DMS53 (cell line): ENCODE results near the gene PPT2.
"Not testable (repeated sequence)": the region's sequence is repeated elsewhere in the genome, so short reads cannot be mapped to it uniquely, and the experiment has no call there.

Source experiments
- DNase-seq: peaks from one replicate; lab custom pipeline; 2025; lab: John Stamatoyannopoulos, UW

Gene PPT2

DNA sequence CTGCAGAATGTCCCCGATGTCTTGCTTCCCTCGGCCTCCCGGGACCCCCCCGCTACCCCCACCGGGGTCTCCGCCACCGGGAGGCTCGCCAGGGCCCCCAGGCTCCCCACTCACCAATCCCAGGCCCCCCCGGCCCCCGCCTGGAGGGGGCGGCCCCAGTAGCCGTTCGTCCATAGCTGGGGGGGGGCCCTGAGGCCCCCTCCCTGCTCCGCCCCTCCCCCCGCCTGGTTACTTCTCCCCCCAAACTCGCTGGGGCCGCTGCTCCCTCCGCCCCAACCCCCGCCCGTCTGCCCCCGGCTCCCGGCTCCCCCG, 35.8 kb downstream of the PPT2 start:
- DNase-seq = no peak

DNA sequence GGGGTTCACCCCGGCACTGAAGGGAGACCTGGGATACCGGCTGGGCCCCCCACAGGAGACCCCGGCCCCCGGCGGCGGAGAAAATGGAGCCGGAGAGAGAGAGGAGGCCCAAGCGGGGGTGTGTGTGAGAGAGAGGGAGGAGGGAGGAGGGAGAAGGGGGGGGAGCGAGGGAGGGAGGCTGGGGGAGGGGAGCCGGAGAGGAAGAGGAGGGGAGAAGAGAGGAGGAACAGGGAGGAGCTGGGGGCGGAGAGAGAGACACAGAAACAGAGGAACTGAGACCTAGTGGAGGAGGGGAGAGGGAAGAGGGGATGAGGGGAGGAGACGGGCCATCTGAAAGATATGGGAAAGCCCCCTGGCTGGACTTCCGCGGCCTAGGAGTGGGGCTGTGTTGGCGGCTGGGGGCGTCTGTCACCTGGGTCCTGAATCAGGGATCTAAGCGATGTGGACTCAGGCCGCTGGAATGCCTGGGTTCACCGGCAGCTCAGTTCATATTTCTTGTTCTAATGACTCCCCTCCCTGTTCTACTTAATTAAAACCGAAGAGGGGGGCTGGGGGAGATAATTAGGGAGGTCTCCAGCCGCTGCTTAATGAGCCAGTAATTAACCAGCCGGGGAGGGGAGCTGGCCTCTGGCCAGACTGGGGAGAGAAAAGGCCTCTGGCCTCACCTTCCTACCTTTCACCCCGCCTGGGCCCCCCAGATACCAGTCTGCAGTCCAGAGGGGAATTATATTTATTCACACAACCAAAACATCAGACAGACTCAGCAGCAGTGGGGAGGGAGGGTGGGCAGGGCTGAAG, 36.3 kb downstream of the PPT2 start, which contains the start of gene PBX2:
Gene PBX2 (minus strand): TSS at position 149 of the 798 bp plus-strand sequence. CDS start 287 bp downstream, outside the sequence.
- DNase-seq = peak; percentile 81

DNA sequence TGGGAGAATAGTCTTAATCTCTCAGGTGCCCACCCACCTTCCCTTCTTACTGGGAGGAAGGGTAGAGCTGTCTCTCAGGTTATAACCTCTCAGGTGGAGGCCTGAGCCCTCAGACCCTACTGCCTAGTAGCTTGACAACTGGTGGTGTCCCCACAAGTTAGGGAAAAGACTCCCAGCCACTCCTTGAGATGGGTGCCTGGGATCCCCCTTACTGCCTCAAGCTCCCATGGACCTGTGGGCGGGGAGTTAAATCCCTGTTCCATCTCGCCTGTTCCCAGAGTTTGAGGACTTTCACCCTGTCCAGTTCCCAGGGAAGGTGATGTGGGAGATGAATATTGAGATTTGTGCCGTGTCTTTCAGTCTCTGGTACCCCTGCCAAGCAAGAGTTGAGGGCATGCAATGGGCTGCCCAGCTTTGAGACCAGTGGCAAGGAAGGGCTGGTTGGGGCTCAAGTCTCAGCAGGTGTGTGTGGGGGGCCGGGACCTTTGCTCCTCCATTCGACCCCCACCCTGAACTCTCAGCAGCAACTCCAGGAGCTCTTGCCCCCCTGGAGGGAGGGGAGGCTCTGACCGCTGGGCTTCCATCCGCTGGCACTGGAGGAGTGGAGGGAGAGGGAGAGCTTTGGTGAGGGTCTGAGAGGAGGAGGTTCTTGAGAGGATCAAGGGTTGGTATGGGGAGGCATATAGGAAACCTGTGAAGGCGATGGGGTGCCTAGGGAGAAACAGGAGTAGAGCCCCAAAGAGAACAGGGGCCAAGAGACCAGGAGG, 37.2 kb downstream of the PPT2 start:
- DNase-seq = no peak

DNA sequence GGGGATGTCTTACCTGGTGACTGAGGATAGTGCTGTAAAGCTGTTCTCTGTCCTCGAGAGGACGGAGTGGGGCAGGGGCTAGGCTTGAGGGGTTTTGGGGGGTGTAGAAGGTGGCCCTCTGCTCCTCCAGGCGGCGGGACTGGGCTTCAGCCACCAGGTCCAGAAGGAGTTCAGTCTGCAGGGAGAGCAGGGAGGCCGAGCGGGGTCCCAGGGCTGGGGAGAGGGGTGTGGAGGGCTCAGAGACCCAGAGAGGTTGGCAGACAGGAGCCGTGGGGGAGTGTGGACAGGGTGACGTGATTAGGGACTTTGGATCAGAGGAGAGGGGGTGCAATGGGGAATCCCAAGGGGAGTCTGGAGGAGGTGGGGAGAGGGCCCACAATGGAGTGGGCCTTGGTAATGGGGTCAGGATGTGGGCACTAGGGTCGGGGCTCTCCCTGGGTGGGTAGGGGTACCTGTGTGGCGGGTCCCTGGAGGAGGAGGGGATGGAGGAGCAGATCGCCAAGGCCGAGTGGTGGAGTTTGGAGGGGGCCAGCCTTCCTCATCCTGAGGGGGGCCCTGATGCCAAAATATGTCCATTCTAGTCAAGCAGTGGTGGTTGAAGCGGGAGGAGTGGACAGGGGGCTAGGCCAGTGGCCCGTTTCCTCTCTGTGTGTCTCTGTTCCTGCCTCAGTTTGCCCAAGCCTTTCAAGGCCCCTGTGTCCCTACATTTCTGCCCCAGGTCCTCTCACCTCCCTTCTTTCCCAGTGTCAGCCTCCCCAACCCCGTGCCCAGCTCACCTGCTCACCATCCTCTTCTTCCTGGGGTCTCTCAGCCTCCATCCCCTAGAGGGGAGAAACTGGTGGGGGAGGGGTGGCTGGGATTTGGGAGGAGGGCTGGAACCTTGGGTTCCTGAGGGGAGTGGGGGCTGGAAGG, 38.0 kb downstream of the PPT2 start:
- no peak for DNase-seq

DNA sequence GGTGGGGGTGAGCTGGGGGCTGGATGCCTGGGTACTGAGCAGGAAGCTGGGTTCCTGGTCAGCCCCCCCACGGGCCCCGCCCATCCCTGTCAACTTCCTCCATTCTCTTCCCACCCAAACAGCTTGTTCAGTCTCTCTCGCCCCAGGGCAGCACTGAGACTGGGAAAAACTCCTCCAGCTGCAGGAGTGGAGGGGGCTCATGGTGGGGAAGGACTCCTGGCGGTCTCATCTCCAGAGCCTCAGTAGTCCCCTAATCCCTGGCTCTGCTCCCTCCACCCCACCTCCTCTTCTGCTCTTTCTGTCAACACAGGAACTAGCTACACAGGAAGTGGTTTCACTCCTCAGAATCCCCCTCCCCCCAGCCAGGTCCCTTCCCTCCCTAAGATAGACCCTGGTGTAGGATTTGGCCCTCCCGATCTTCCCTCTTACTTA, 38.7 kb downstream of the PPT2 start, which contains the start of gene GPSM3:
Gene GPSM3 (minus strand): TSS at position 36 of the 432 bp plus-strand sequence. CDS start 130 bp downstream, outside the sequence.
- peak; percentile 35 for DNase-seq

DNA sequence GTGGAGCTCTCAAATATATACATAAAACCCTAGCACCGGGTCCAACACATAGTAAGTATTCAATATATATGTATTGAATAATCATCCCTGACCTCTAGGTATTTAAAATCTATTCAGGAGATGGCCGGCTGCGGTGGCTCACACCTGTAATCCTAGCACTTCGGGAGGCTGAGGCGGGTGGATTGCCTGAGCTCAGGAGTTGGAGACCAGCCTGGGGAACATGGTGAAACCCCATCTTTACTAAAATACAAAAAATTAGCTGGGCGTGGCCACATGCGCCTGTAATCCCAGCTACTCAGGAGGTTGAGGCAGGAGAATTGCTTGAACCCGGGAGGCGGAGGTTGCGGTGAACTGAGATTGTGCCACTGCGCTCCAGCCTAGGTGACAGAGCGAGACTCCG, 39.2 kb downstream of the PPT2 start:
- DNase-seq = not testable (repeated sequence)

DNA sequence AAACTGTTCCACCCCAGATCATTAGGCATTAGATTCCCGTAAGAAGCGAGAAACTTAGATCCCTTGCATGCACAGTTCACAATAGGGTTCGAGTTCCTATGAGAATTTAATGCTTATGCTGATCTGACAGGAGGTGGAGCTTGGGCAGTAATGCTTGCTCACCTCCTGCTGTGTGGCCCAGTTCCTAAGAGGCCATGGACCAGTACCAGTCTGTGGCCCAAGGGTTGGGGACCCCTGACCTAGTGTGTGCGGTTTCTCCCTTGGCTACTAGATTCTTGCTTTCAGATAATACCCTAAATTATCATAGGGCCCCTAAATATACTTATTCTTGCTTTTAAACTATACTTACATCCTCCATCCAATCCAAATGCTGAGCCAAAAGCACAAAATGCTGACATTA, 40.4 kb downstream of the PPT2 start:
- DNase-seq = no peak

DNA sequence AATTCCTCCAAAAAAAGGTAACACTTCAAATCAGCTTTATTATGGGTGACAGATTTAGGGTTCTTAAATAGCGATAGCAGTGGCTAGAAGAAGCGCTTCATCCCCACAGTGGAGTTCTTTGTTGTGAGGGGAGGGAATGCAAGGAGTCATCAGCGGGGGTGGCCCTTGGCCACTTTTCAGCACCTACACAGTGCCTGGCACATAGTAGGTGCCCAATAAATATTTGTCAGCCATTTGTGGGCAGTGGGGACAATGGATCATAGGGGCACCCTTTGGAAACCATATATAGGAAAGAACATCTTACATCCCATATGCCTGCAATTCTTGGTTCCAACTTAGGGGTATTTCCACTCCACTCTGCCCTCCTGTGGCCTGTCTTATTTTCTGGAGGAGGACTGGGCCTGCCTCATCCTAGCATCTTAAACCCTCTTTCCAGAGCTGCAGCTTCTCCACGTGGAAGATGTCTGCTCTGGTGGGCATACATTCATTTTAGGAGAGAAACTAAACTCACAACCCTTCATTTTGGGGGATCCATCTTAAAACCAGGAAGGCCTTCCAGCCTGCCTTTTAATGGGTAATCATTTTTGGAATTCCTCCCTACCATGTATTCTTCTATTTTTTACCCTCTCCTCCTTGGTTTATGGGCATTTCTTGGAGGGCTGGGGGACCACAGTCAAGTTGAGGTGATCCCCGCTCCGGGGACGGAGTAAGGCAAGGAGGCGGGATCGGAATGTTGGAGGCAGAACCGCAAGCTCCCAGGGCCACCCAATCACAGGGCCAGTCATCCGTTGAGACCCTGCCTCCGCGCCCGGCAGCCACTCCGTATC, 41.1 kb downstream of the PPT2 start:
- DNase-seq = peak; percentile 61

DNA sequence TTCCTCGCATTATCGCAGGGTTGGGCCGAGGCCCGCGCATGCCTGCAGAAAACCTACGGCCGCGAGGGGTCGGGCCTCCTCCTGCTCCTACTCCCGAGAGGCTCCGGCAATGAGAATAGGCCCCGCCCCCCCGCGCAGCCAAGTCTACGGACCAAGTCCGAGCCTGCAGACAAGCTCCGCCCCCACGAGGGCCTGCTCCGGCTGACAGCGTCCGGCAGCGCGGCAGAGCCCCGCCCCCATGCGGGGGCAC, 41.6 kb downstream of the PPT2 start:
- peak; percentile 100 for DNase-seq

DNA sequence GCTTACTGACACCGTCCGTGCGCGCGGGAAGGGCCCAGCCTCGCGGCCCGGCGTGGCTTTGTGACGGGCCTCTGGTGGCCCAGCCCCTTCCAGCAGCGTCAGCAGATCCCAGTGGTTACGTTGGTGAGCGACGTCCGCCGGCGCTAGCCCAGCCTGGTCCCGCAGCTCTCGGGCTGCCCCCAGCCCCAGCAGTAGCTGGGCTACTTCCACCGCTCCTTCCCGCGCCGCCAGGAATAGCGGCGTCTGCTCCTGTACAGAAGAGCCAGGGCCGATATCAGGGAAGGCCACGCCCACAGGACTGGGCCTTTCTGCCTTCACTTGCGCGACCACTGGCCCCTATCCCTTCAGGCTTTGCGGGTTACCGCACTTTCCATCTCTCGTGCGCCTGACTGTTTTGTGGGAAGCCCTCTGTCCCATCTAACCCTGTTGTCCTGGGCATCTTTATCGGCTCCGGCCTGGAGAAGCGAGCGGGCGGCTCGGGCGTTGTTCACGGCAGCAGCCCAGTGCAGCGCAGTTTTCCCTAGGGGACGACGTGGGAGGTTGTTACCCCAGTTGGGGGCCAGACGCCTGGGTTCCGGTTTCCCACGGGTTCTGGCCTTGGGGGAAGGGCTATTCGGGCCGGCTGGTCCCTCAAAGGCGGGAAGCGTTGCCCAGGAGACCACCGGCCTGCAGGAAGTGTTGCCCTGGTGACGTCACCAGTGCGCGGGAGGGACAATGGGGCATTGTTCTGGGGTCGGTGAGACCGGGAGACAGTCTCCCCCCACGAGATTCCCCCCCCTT, 42.2 kb downstream of the PPT2 start:
- peak; percentile 91 for DNase-seq

DNA sequence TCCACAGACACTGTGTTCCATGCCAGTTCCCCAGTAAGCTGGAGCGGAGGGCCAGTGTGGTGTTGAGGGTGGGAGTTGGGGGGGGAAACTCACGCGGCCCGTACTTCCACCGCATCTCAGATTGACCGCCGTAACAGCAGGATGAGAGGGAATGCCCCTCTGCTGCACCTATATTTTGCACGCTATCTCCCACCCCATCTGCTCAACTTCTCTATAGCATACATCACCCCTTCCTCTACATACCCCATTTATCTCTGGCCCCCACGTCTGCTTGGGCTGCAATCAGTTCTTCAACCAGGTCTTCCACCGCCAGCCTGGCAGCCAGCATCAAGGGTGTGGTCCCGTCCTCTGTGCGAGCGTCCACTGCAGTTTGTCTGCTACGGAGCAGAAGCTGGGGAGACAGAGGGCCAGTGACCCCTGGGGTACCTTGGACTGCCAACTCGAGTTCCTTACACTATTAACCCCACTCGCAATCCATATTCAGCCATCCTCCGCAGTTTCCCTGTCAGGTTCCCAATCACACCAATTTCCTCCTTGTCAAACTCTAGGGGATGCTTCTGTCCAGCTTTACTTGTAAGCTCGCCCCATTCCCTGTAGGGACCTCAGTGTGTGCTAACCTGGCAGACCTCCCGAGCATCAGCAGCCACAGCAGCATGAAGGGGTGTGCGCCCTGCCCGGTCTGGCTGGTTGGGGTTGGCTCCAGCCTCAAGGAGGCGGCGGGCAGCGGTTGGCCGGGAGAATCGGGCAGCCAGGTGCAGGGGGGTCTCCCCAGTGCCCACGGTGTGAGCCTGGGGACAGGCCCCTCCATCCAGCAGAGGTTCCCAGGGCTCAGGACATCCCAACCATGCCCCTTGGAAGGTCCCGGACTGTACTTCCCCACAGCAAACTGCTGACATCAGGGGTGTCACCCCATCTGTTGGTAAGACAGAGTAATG, 43.0 kb downstream of the PPT2 start:
- DNase-seq = peak; percentile 66

DNA sequence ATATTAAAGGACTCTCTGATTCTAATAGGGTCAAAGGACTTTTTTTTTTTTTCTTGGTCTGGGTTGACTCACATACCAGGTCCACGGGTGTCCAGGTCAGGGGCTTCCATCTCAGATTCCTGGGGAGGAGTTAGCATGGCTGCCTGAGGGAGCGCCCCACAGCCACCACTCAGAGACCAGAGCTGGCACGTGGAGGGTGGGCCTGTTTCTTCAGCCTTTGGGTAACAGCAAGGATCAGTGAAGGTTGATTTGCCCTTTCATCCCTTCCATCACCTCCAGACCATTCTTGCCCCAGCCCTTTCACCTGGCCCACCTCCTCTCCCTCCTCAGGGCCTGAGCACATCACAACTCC, 44.4 kb downstream of the PPT2 start:
- DNase-seq = no peak

DNA sequence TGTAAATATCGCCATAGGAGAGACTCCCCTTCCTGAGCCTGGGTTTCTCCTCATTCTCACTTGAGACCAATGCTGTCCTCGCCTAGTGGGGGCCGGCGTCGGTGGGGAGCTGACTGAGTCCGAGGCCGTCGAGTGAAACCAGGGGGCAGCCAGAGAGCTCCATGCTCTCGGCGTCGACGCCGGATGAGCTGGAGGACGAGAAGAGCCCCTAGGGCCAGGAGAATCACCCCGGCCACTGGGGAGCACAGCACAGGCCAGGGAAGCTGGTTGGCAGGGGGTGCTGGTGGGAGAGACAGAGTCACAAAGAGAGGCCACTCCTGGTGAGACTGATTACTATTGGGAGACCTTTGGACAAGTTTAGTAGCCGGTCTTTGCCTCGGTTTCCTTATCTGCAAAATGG, 44.9 kb downstream of the PPT2 start:
- DNase-seq = no peak

DNA sequence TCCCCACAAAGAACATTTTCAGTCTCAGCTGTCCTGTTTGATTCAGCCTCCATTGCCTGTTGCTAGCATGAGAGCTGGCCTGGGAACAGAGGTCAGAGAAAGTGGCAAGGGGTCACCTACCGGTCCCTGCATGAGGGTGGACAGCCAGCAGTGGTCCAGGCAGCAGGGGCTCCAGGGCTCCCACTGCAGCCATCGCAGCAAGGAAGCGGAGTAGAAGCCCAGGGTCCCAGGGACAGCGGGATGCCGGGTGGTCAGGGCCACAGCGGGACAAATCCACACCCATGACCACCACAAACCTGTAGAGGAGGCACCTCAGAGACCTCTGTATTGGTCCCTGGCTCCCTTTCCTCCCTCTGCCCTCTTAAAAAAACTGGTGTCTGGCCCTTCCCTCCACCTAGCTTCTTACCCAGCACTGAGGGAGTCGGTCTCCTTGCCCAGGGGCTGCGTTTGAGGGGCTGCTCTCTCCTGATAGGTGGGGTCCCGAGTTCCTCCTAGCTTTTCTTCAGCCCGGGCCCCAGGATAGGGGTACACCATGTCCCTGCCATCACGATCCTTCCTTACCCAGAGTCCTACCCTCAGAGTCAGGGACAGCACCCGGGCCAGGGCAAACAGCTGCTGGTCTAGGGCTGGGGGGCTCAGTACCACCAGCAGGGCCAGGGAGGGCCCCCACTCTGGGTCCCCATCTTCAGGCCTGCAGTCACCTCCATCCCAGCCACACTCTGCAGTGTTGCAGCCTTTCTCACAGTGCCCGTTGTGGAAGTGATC, 47.0 kb downstream of the PPT2 start:
- DNase-seq = no peak

DNA sequence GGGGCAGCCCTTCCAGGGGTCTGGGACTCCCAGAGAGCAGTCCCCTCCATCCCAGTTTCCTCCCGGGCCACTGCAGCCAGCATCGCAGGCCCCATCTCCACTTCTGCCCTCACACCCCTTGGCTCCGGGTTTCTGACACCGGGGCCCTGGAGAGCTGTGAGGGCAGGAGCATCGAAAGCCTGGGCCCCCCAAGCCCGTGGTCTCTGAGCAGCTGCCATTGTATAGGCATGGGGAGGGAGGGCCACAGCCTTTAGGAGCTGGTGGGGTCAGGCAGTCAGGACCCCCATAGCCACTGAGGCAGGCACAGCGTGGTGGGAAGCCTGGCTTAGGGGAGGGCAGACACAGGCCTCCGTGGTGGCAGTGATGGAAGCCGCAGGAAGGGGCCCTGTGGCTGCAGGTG, 48.2 kb downstream of the PPT2 start:
- DNase-seq = no peak

DNA sequence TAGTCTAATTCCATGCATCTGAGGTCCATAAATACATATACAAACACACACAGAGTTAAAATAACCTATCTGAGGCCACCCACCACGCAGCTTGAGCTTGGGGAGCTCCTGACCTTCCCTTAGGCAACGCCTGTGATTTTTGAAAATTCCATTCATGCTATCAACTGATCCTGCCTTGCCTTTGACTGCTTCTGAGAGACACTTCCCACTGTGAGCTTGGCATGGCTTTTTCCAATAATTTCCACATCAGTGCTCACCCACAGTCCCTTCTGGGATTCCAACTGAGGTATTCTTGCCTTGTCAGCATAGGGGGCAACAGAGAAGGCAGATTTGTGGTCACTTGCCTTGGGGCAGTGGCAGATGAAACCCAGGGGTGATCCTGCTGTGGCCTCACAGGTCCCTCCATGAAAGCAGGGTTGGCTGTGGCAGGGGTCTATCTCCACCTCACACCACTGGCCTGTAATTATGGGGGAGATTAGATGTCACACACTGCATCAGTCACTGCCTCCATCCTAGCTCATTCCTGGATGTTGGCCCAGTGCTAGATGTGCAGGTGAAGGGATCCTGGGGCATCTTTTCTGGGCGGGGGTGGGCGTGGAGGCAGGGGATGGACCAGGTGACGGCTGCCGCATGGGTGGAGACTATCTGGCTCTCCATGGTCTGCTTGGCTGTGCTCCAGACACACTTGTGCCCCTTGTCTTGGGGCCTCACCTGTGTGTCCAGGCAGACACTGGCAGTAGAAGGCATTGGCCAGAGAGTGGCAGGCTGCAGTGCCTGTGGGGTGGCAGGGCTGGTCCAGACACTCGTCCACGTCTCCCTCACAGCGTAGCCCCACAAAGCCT, 49.7 kb downstream of the PPT2 start:
- DNase-seq = no peak

DNA sequence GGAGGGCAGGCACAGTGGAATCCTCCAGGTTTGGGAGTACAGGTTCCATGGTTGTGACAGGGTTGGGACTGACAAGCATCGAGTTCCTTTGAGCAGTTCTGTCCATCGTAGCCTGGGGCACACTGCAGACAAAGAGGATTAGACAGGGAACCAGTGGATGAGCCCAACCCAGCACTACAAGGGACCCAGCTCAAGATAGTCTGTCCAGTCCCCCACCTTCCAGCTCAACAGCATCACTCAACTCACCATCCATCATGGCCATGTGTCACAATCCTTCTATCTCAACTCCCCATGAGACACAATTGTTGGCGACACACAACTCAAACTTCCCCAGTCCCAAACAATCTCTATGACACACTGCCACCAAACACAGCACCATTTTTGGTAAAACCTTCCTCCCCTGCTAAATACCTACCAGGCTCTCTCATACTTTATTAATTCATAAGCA, 50.4 kb downstream of the PPT2 start:
- no peak for DNase-seq

DNA sequence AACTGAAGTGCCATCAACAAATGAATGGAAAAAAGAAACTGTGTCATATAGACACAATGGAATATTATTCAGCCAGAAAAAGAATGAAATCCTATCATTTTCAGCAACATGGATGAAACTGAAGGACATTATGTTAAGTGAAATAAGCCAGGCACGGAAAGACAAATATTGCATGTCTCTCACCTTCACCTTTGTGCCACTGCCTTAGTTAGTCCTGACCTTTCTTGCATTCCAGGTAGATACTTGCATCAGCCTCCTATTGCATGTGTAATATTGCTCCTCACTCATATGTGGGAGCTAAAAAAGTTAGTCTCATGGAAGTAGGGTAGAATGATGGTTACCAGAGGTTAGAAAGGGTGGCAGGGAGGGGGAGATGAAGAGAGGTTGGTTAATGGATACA, 55.1 kb downstream of the PPT2 start:
- DNase-seq = no peak
